ENCODE results near the gene ZAR1. TPM values are rescaled to one million over a fixed set of nuclear protein-coding genes. Genes with fewer than 3 reads are reported as not detected.

The ZAR1 gene
- total RNA-seq (2022; extraction: Qiagen RNA extraction): 0.07 to 0.18 TPM (median 0.15 TPM) in 3 of 5 replicates, not detected in the others

GRCh38 chr4:48490012-48490679 is at the start of gene ZAR1:
ZAR1 (plus strand) TSS chr4:48490252; CDS start chr4:48490292, 40 bp downstream.

GRCh38 chr4:48483006-48483776 is 6.9 kb upstream of the ZAR1 start, which contains the start of gene SLC10A4:
SLC10A4 (plus strand) TSS chr4:48483343; CDS start chr4:48483562, 219 bp downstream.

Other genes with a start within 250 kb of the ZAR1 start
- gene TEC, start 220.4 kb upstream of the ZAR1 start, total RNA-seq (2022; extraction: Qiagen RNA extraction): 1.3 to 2.7 TPM (median 1.5 TPM) in 5 replicates
- 12.2 to 21.6 TPM (median 19.9 TPM) in 5 replicates for gene SLAIN2, start 148.7 kb upstream of the ZAR1 start, total RNA-seq (2022; extraction: Qiagen RNA extraction)
- gene SLC10A4, start 6.9 kb upstream of the ZAR1 start, total RNA-seq (2022; extraction: Qiagen RNA extraction): 5.9 to 7.3 TPM (median 6.1 TPM) in 5 replicates